Astrocyte (in vitro differentiated cells and primary cell): Measurements from ENCODE around the gene POLR1E. TPM values are rescaled to one million over a fixed set of nuclear protein-coding genes. Genes with fewer than 3 reads are reported as not detected.

Experiments
- DNase-seq: peaks from one replicate; pipeline ENCODE4 v3.0.0-alpha.2; 2010; ENCODE audit warnings: low read depth
- FAIRE-seq: peaks from 2 replicates; lab custom pipeline; 2011; peaks lifted over from hg19 to GRCh38; lab: Jason Lieb, UNC
- H2AFZ ChIP-seq: 2 replicates; pipeline ENCODE4 v1.6.0; 2012; ENCODE audit warnings: low read depth, low read length, inconsistent platforms
- H3K27ac ChIP-seq: 2 replicates; pipeline ENCODE4 v1.5.1; 2011; ENCODE audit warnings: low read depth, low read length, inconsistent platforms
- H3K27me3 ChIP-seq: 2 replicates; pipeline ENCODE4 v1.6.0; 2011; ENCODE audit warnings: low read length, inconsistent platforms; ENCODE audit not compliant: insufficient read depth
- H3K36me3 ChIP-seq: 2 replicates; pipeline ENCODE4 v1.5.1; 2011; ENCODE audit warnings: low read length, inconsistent platforms; ENCODE audit not compliant: insufficient read depth
- H3K4me1 ChIP-seq: 2 replicates; pipeline ENCODE4 v1.5.1; 2011; ENCODE audit warnings: low read length, inconsistent platforms; ENCODE audit not compliant: insufficient read depth
- H3K4me2 ChIP-seq: 2 replicates; pipeline ENCODE4 v1.6.0; 2012; ENCODE audit warnings: low read length, inconsistent platforms
- H3K4me3 ChIP-seq: 2 replicates; pipeline ENCODE4 v1.5.1; 2011; ENCODE audit warnings: low read depth, mild to moderate bottlenecking, low read length, inconsistent platforms; ENCODE audit not compliant: insufficient read depth
- H3K79me2 ChIP-seq: 2 replicates; pipeline ENCODE4 v1.6.0; 2012; ENCODE audit warnings: mild to moderate bottlenecking, low read length, inconsistent platforms; ENCODE audit not compliant: insufficient read depth
- H3K9ac ChIP-seq: 2 replicates; pipeline ENCODE4 v1.6.0; 2012; ENCODE audit warnings: mild to moderate bottlenecking, low read length, inconsistent platforms
- H3K9me3 ChIP-seq: 2 replicates; pipeline ENCODE4 v1.5.1; 2012; ENCODE audit warnings: low read depth, mild to moderate bottlenecking, low read length, inconsistent platforms; ENCODE audit not compliant: insufficient read depth
- H4K20me1 ChIP-seq: 2 replicates; pipeline ENCODE4 v1.6.0; 2012; ENCODE audit warnings: low read length, inconsistent platforms; ENCODE audit not compliant: insufficient read depth
- H3K27ac Mint-ChIP-seq: one replicate; pipeline ENCODE4 v1.8.0; 2021; ENCODE audit warnings: mild to moderate bottlenecking, mixed read lengths; ENCODE audit not compliant: unreplicated experiment
- H3K27me3 Mint-ChIP-seq: one replicate; pipeline ENCODE4 v1.8.0; 2021; ENCODE audit warnings: low read depth, mixed read lengths; ENCODE audit not compliant: unreplicated experiment
- H3K36me3 Mint-ChIP-seq: one replicate; pipeline ENCODE4 v1.8.0; 2021; ENCODE audit warnings: low read depth, mixed read lengths; ENCODE audit not compliant: unreplicated experiment
- H3K4me1 Mint-ChIP-seq: one replicate; pipeline ENCODE4 v1.8.0; 2021; ENCODE audit warnings: low read depth, mixed read lengths; ENCODE audit not compliant: unreplicated experiment
- H3K4me3 Mint-ChIP-seq: one replicate; pipeline ENCODE4 v1.8.0; 2021; ENCODE audit warnings: mild to moderate bottlenecking, moderate library complexity, mixed read lengths; ENCODE audit not compliant: unreplicated experiment
- H3K9me3 Mint-ChIP-seq: one replicate; pipeline ENCODE4 v1.8.0; 2021; ENCODE audit warnings: mild to moderate bottlenecking, mixed read lengths; ENCODE audit not compliant: unreplicated experiment
- EZH2 ChIP-seq: IDR thresholded peaks from 2 replicates; pipeline ENCODE4 v1.6.1; 2012; ENCODE audit warnings: mild to moderate bottlenecking, low read length, inconsistent platforms; ENCODE audit not compliant: insufficient read depth
- total RNA-seq: library from RNA; stranded (reverse); gene quantifications from 2 replicates; pipeline ENCODE4 v1.2.1, GENCODE V29; 2021
- TF ChIP-seq, protein P1 (sequence below): IDR thresholded peaks from 2 replicates; pipeline ENCODE4 v1.5.1; 2011; ENCODE audit warnings: low read depth, mild to moderate bottlenecking, inconsistent platforms, low read length, moderate library complexity; ENCODE audit not compliant: insufficient read depth

The POLR1E gene
- total RNA-seq, 1 donor from 2014 or later = 23.2 TPM

DNA sequence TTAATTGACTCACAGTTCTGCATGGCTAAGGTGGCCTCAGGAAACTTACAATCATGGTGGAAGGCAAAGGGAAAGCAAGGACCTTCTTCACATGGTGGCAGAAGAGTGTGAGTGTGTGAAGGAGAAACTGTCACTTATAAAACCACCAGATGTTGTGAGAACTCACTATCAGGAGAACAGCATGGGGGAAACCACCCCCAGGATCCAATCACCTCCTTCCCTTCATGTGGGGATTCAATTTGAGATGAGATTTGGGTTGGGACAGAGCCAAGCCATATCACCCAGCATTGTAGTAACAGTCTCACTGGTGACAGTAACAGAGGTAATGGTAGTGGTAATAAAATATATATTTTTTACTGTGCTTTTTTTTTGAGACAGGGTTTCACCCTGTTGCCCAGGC, 38.6 kb upstream of the POLR1E start:
- Mint-ChIP-seq H3K4me1 (peaks cover 25% of the 10 kb centered on the region), H3K27ac (no peak overlapping the region), H3K9me3 (no peaks in the 10 kb centered on the region), H3K27me3 (no peaks in the 10 kb centered on the region), H3K36me3 (peaks cover 11% of the 10 kb centered on the region), H3K4me3 (no peak overlapping the region)
- Histone ChIP-seq H3K4me2 (no peak overlapping the region), H3K9ac (no peak overlapping the region), H4K20me1 (peaks cover 66% of the 10 kb centered on the region), H3K27me3 (no peaks in the 10 kb centered on the region), H3K79me2 (peaks cover 72% of the 10 kb centered on the region), H3K9me3 (no peaks in the 10 kb centered on the region), H3K4me1 (no peaks in the 10 kb centered on the region), H2AFZ (no peak overlapping the region), H3K27ac (no peak overlapping the region), H3K36me3 (peaks cover 4% of the 10 kb centered on the region), H3K4me3 (no peak overlapping the region)
- TF ChIP-seq, protein P1, sequence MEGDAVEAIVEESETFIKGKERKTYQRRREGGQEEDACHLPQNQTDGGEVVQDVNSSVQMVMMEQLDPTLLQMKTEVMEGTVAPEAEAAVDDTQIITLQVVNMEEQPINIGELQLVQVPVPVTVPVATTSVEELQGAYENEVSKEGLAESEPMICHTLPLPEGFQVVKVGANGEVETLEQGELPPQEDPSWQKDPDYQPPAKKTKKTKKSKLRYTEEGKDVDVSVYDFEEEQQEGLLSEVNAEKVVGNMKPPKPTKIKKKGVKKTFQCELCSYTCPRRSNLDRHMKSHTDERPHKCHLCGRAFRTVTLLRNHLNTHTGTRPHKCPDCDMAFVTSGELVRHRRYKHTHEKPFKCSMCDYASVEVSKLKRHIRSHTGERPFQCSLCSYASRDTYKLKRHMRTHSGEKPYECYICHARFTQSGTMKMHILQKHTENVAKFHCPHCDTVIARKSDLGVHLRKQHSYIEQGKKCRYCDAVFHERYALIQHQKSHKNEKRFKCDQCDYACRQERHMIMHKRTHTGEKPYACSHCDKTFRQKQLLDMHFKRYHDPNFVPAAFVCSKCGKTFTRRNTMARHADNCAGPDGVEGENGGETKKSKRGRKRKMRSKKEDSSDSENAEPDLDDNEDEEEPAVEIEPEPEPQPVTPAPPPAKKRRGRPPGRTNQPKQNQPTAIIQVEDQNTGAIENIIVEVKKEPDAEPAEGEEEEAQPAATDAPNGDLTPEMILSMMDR = no peak
- no peak for TF ChIP-seq EZH2
- FAIRE-seq (no peak), DNase-seq (no peak)

DNA sequence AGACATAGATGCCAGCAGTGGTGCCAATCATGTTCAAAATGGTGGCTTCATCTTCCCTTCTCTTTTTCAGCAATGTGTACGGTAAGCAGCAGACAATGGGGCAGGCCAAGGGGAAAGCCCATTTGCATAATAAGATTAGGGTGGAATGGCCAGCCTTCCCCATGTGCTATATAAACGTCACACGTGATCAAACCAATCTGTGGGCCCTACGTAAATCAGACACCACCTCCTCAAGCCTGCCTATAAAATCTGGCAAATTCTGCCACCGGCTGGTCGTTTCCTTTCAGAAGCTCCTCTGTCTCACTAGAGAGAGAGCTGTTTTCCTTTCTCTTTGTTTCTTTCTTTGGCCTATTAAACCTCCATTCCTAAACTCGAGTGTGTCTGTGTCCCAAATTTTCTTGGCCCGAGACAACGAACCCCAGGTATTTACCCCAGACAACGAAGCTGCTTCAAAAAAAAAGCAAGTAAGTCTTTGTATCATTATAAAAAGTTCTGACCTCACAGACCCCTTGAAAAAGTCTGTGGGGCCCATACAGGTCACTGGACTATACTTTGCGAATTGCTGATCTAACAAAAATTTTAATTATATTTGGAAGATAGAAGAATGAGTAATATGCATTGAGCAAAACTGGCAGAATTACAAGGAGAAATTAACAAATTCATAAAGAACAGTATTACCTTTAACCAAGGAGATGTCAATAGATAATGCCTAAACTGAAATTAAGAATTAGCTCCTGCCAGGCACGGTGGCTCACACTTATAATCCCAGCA, 35.7 kb upstream of the POLR1E start:
- FAIRE-seq (no peak), DNase-seq (no peak)
- peaks cover 85% of the 10 kb centered on the region for H3K79me2 ChIP-seq
- H3K4me3 ChIP-seq = no peak overlapping the region
- Mint-ChIP-seq H3K4me1 (peaks cover 23% of the 10 kb centered on the region), H3K9me3 (no peaks in the 10 kb centered on the region), H3K27me3 (no peaks in the 10 kb centered on the region), H3K4me3 (no peak overlapping the region), H3K36me3 (peaks cover 16% of the 10 kb centered on the region), H3K27ac (no peak overlapping the region)
- no peaks in the 10 kb centered on the region for H3K36me3 ChIP-seq
- peaks cover 67% of the 10 kb centered on the region for H4K20me1 ChIP-seq
- H3K4me2 ChIP-seq = no peak overlapping the region
- H3K27me3 ChIP-seq = no peaks in the 10 kb centered on the region
- TF ChIP-seq EZH2 = no peak
- TF ChIP-seq, protein P1 = no peak
- H3K9ac ChIP-seq = no peak overlapping the region
- H3K4me1 ChIP-seq = no peaks in the 10 kb centered on the region
- H3K9me3 ChIP-seq = no peaks in the 10 kb centered on the region
- H3K27ac ChIP-seq = no peak overlapping the region
- no peak overlapping the region for H2AFZ ChIP-seq

GRCh38 chr9:37451628-37452027, 34.1 kb upstream of the POLR1E start:
- no peak overlapping the region for H3K27ac Mint-ChIP-seq
- no peaks in the 10 kb centered on the region for H3K36me3 ChIP-seq
- no peak overlapping the region for H3K4me2 ChIP-seq
- peaks cover 19% of the 10 kb centered on the region for H3K4me1 Mint-ChIP-seq
- FAIRE-seq (no peak), DNase-seq (no peak)
- H3K36me3 Mint-ChIP-seq = peaks cover 15% of the 10 kb centered on the region
- H3K27me3 Mint-ChIP-seq = no peaks in the 10 kb centered on the region
- H4K20me1 ChIP-seq = peaks cover 70% of the 10 kb centered on the region
- no peaks in the 10 kb centered on the region for H3K4me1 ChIP-seq
- no peak overlapping the region for H2AFZ ChIP-seq
- H3K79me2 ChIP-seq = peaks cover 88% of the 10 kb centered on the region
- no peaks in the 10 kb centered on the region for H3K9me3 ChIP-seq
- no peak overlapping the region for H3K4me3 Mint-ChIP-seq
- no peak overlapping the region for H3K9ac ChIP-seq
- H3K4me3 ChIP-seq = no peak overlapping the region
- no peak overlapping the region for H3K27ac ChIP-seq
- TF ChIP-seq, protein P1 = no peak
- TF ChIP-seq EZH2 = no peak
- H3K9me3 Mint-ChIP-seq = no peaks in the 10 kb centered on the region
- H3K27me3 ChIP-seq = no peaks in the 10 kb centered on the region
